Natural killer cell (primary cell): Measurements from ENCODE around the gene SPATC1L. TPM values are rescaled to one million over a fixed set of nuclear protein-coding genes. Genes with fewer than 3 reads are reported as not detected.
A peak's percentile ranks its signal among the peaks of the same experiment; 100 is the strongest.
"Not testable (repeated sequence)": the region's sequence is repeated elsewhere in the genome, so short reads cannot be mapped to it uniquely, and the experiment has no call there.

Experiments
- ATAC-seq, 3 donors: fragments of 150-1000 bp in 2 of 3; fragments of 200-7000 bp in 1 of 3; cut with Tn5 transposase; 1 replicate in 1 of 3; 2 replicates in 2 of 3; pipeline ENCODE4 v1.10.0; 2021; ENCODE audit warnings: mild to moderate bottlenecking in 2 of 3, moderate library complexity in 2 of 3
- DNase-seq, 2 donors: peaks; one replicate each; pipeline versions ENCODE4 v3.0.0 to v3.0.0-alpha.2; 2013 to 2021; ENCODE audit warnings: mixed read lengths in 1 of 2
- H3K27ac ChIP-seq: one replicate; pipeline ENCODE4 v1.5.1; 2013; ENCODE audit warnings: mild to moderate bottlenecking, low read length
- H3K27me3 ChIP-seq: one replicate; pipeline ENCODE4 v1.6.1; 2013; ENCODE audit warnings: low read length; ENCODE audit not compliant: control insufficient read depth, insufficient read depth
- H3K36me3 ChIP-seq: one replicate; pipeline ENCODE4 v1.6.1; 2013; ENCODE audit warnings: low read length; ENCODE audit not compliant: control insufficient read depth, insufficient read depth
- H3K4me1 ChIP-seq: one replicate; pipeline ENCODE4 v1.6.1; 2013; ENCODE audit warnings: low read length; ENCODE audit not compliant: control insufficient read depth, insufficient read depth
- H3K4me3 ChIP-seq: one replicate; pipeline ENCODE4 v1.5.1; 2013; ENCODE audit warnings: low read length
- H3K9me3 ChIP-seq: one replicate; pipeline ENCODE4 v1.6.1; 2013; ENCODE audit warnings: low read length; ENCODE audit not compliant: control insufficient read depth, insufficient read depth
- H3K27ac Mint-ChIP-seq, 2 donors: one replicate each; pipeline ENCODE4 v1.8.0; 2022; ENCODE audit warnings: mild to moderate bottlenecking in 2 of 2, mixed read lengths in 2 of 2, moderate library complexity in 1 of 2
- H3K27me3 Mint-ChIP-seq, 2 donors: one replicate each; pipeline ENCODE4 v1.8.0; 2022; ENCODE audit warnings: low read depth in 2 of 2, mixed read lengths in 2 of 2
- H3K36me3 Mint-ChIP-seq: one replicate; pipeline ENCODE4 v1.8.0; 2022; ENCODE audit warnings: mixed read lengths
- H3K4me1 Mint-ChIP-seq, 2 donors: one replicate each; pipeline ENCODE4 v1.8.0; 2022; ENCODE audit warnings: mixed read lengths in 2 of 2
- H3K4me3 Mint-ChIP-seq: one replicate; pipeline ENCODE4 v1.8.0; 2022; ENCODE audit warnings: mild to moderate bottlenecking, moderate library complexity, mixed read lengths
- H3K9me3 Mint-ChIP-seq, 2 donors: one replicate each; pipeline ENCODE4 v1.8.0; 2022; ENCODE audit warnings: mixed read lengths in 2 of 2
- CTCF ChIP-seq: fragments of 200-600 bp; IDR thresholded peaks from one replicate; pipeline ENCODE4 v1.8.0; 2022; ENCODE audit warnings: antibody characterized with exemption
- WGBS: methylation state at CpG from one replicate; pipeline ENCODE4 v1.1.7; 2013; ENCODE audit warnings: missing lambda C conversion rate; ENCODE audit not compliant: insufficient coverage; 5-methylcytosine and 5-hydroxymethylcytosine counted together
- intact Hi-C: fragments of 100-400 bp; cut with micrococcal nuclease; formaldehyde crosslinking; loops from one replicate; pipeline ENCODE4 v1.14.2; 2022
- total RNA-seq, 4 donors: library from RNA; stranded (reverse); fragments of 120-200 nt in 1 of 4; gene quantifications; one replicate each; pipeline versions ENCODE4 v1.2.3 to v1.2.4, GENCODE V29; 2013 to 2022

The SPATC1L gene
- total RNA-seq, 3 donors from 2014 or later (not counting 1 experiment from before 2014, with no cell fraction given), result 0.18 to 4.0 (median 2.7) TPM

GRCh38 chr21:46149205-46149901 lies 34.9 kb downstream of the SPATC1L start:
- peaks cover 8% of the 10 kb centered on the region for H3K4me1 ChIP-seq
- Mint-ChIP-seq H3K27me3 (no peaks in the 10 kb centered on the region), H3K4me1 (peaks cover 0 to 4% of the 10 kb centered on the region in 2 donors), H3K36me3 (no peaks in the 10 kb centered on the region), H3K27ac (no peak overlapping the region), H3K4me3 (no peak overlapping the region), H3K9me3 (no peaks in the 10 kb centered on the region)
- DNase-seq (no peak), ATAC-seq (no peak)
- no peak overlapping the region for H3K4me3 ChIP-seq
- no peak overlapping the region for H3K27ac ChIP-seq
- H3K27me3 ChIP-seq, result no peaks in the 10 kb centered on the region
- H3K9me3 ChIP-seq, result no peaks in the 10 kb centered on the region
- TF ChIP-seq CTCF, result no peak
- intact Hi-C loops, result no loop called here
- 91% methylated on average over 22 of the region's 22 CpGs for WGBS
- H3K36me3 ChIP-seq, result no peaks in the 10 kb centered on the region

DNA sequence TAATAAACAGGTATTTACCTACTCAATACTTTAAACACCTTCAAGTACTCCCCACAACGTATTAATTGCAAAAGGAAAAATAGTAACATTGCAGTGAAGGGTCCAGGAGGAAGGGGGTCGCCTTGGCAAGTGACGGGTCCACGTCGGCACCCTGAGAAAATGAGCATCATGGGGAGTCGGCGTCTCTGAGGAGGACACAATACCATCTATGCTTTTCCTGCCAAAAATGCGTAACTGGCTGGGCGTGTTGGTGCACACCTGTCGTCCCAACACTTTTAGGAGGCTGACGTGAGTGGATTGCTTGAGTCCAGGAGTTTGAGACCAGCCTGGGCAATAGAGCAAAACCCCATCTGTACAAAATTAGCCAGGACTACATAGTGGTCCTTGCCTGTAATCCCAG lies 36.2 kb downstream of the SPATC1L start:
- H3K4me1 ChIP-seq, result peaks cover 7% of the 10 kb centered on the region
- no peak overlapping the region for H3K27ac ChIP-seq
- Mint-ChIP-seq H3K9me3 (no peaks in the 10 kb centered on the region), H3K4me3 (no peak overlapping the region), H3K4me1 (peaks cover 8 to 12% of the 10 kb centered on the region in 2 donors), H3K36me3 (no peaks in the 10 kb centered on the region), H3K27me3 (no peaks in the 10 kb centered on the region), H3K27ac (no peak overlapping the region)
- intact Hi-C loops, result no loop called here
- 92% methylated on average over 11 of the region's 11 CpGs for WGBS
- H3K9me3 ChIP-seq, result no peaks in the 10 kb centered on the region
- TF ChIP-seq CTCF, result no peak
- no peak overlapping the region for H3K4me3 ChIP-seq
- no peak for DNase-seq
- no peak for ATAC-seq
- H3K36me3 ChIP-seq, result no peaks in the 10 kb centered on the region
- H3K27me3 ChIP-seq, result no peaks in the 10 kb centered on the region

GRCh38 chr21:46147429-46147828 lies 36.8 kb downstream of the SPATC1L start:
- H3K9me3 Mint-ChIP-seq, H3K27ac Mint-ChIP-seq, H3K36me3 Mint-ChIP-seq, H3K27me3 ChIP-seq, H3K27ac ChIP-seq, ATAC-seq, H3K4me3 ChIP-seq, H3K4me1 ChIP-seq, H3K36me3 ChIP-seq, H3K4me3 Mint-ChIP-seq, intact Hi-C loops, H3K9me3 ChIP-seq, H3K27me3 Mint-ChIP-seq: not testable (repeated sequence)
- H3K4me1 Mint-ChIP-seq, result peaks cover 8 to 12% of the 10 kb centered on the region in 2 donors
- WGBS, result 67% methylated on average over 12 of the region's 12 CpGs
- peak in 1 of 2 donors; percentile 61 for DNase-seq

GRCh38 chr21:46146856-46147255 lies 37.4 kb downstream of the SPATC1L start:
- Histone ChIP-seq H3K27ac (no peak overlapping the region), H3K9me3 (no peaks in the 10 kb centered on the region), H3K4me3 (no peak overlapping the region), H3K36me3 (no peaks in the 10 kb centered on the region), H3K4me1 (peaks cover 4% of the 10 kb centered on the region), H3K27me3 (no peaks in the 10 kb centered on the region)
- ATAC-seq, result no peak
- Mint-ChIP-seq H3K27ac (peak overlapping the region in 1 of 2 donors; percentile 76), H3K4me3 (no peak overlapping the region), H3K27me3 (no peaks in the 10 kb centered on the region), H3K9me3 (no peaks in the 10 kb centered on the region), H3K4me1 (peaks cover 8 to 12% of the 10 kb centered on the region in 2 donors), H3K36me3 (no peaks in the 10 kb centered on the region)
- WGBS, result 86% methylated on average over 14 of the region's 14 CpGs
- TF ChIP-seq CTCF, result no peak
- no peak for DNase-seq
- intact Hi-C loops, result no loop called here
